Activated CD4-positive, alpha-beta T cell treated with anti-CD3 and anti-CD28 coated beads for 36 hours (primary cell): ENCODE data around the gene IL5. TPM values are rescaled to one million over a fixed set of nuclear protein-coding genes. Genes with fewer than 3 reads are reported as not detected.

ENCODE experiments used
- ATAC-seq: fragments of 200-7000 bp; cut with Tn5 transposase; one replicate; pipeline ENCODE4 v1.10.0; 2021; ENCODE audit warnings: mild to moderate bottlenecking, moderate library complexity
- CTCF ChIA-PET: fragments of 350-600 bp; sonication (Branson Sonifier 250); formaldehyde crosslinking; loops from one replicate; lab custom pipeline; 2021; ENCODE audit warnings: antibody characterized with exemption; lab: Charles Lee
- POLR2A ChIA-PET: fragments of 350-600 bp; sonication (Branson Sonifier 250); formaldehyde crosslinking; loops from one replicate; lab custom pipeline; 2021; ENCODE audit warnings: antibody characterized with exemption, inconsistent platforms; lab: Charles Lee
- DNase-seq: peaks from one replicate; pipeline ENCODE4 v3.0.0-alpha.2; 2020
- H3K27ac Mint-ChIP-seq: one replicate; pipeline ENCODE4 v1.8.0; 2021; ENCODE audit warnings: mixed read lengths
- H3K27me3 Mint-ChIP-seq: one replicate; pipeline ENCODE4 v1.8.0; 2021; ENCODE audit warnings: mixed read lengths
- H3K36me3 Mint-ChIP-seq: one replicate; pipeline ENCODE4 v1.8.0; 2021; ENCODE audit warnings: low read depth, mixed read lengths
- H3K4me1 Mint-ChIP-seq: one replicate; pipeline ENCODE4 v1.8.0; 2021; ENCODE audit warnings: mixed read lengths
- H3K4me3 Mint-ChIP-seq: one replicate; pipeline ENCODE4 v1.8.0; 2021; ENCODE audit warnings: mild to moderate bottlenecking, moderate library complexity, mixed read lengths
- H3K9me3 Mint-ChIP-seq: one replicate; pipeline ENCODE4 v1.8.0; 2021; ENCODE audit warnings: low read depth, mixed read lengths
- intact Hi-C, 2 experiments: fragments of 100-400 bp; cut with DNase I in 1 of 2; cut with micrococcal nuclease in 1 of 2; formaldehyde crosslinking; loops; one replicate each; pipeline versions ENCODE4 v1.14.2 to v1.15.1; 2022 to 2024; cut with DNase I, micrococcal nuclease
- total RNA-seq, 2 experiments: library from RNA; stranded (reverse); gene quantifications; one replicate each; pipeline ENCODE4 v1.2.3, GENCODE V29; 2021

The IL5 gene
- total RNA-seq, 2 experiments from 2014 or later, result 0.69 to 1.6 TPM

- H3K27ac Mint-ChIP-seq, result peak overlapping the region; percentile 21
- no peaks in the 10 kb centered on the region for H3K9me3 Mint-ChIP-seq
- DNase-seq (no peak), ATAC-seq (no peak)
- H3K4me3 Mint-ChIP-seq, result no peak overlapping the region
- peaks cover 40% of the 10 kb centered on the region for H3K4me1 Mint-ChIP-seq
- ChIA-PET CTCF (interaction anchor here (0.6 to 10.3 kb wide), 15 partner anchors 8 to 231 kb away, joined by 3 to 308 read pairs (median 5); partner anchors contain the start of genes IRF1 and SLC22A5), POLR2A (interaction anchor here (1.2 to 8.1 kb wide), 4 partner anchors 10 to 112 kb away, joined by 3 to 116 read pairs (median 35); partner anchors contain the start of gene IRF1)
- no peaks in the 10 kb centered on the region for H3K27me3 Mint-ChIP-seq
- H3K36me3 Mint-ChIP-seq, result no peaks in the 10 kb centered on the region
- intact Hi-C loops, result loop anchor here in 1 of 2 experiments (5.0 kb wide), 2 partner anchors 41 to 206 kb away; partner anchors contain the start of gene SLC22A4
Observed at GRCh38 chr5:132498686-132499271, 44.5 kb downstream of the IL5 start.

- Mint-ChIP-seq H3K4me3 (no peak overlapping the region), H3K9me3 (no peaks in the 10 kb centered on the region), H3K4me1 (peaks cover 46% of the 10 kb centered on the region), H3K27me3 (no peaks in the 10 kb centered on the region), H3K27ac (peak overlapping the region; percentile 91), H3K36me3 (no peaks in the 10 kb centered on the region)
- ChIA-PET CTCF (interaction anchor here (0.8 to 10.3 kb wide), 14 partner anchors 8 to 132 kb away, joined by 3 to 308 read pairs (median 4); partner anchors contain the start of genes IRF1 and SLC22A5), POLR2A (interaction anchor here (1.2 to 8.1 kb wide), 3 partner anchors 10 to 87 kb away, joined by 3 to 116 read pairs (median 67); partner anchors contain the start of gene IRF1)
- intact Hi-C loops, result loop anchor here in 1 of 2 experiments (5.0 kb wide), 2 partner anchors 41 to 206 kb away; partner anchors contain the start of gene SLC22A4
- DNase-seq (peak; percentile 16), ATAC-seq (no peak)
Observed at GRCh38 chr5:132498152-132498551, 45.2 kb downstream of the IL5 start.

GRCh38 chr5:132497488-132497997 is 45.8 kb downstream of the IL5 start:
- Mint-ChIP-seq H3K27me3 (no peaks in the 10 kb centered on the region), H3K4me1 (peaks cover 51% of the 10 kb centered on the region), H3K27ac (peak overlapping the region; percentile 91), H3K4me3 (peak overlapping the region; percentile 87), H3K9me3 (no peaks in the 10 kb centered on the region), H3K36me3 (no peaks in the 10 kb centered on the region)
- ATAC-seq (no peak), DNase-seq (peak; percentile 16)
- ChIA-PET POLR2A (interaction anchor here (1.2 to 8.1 kb wide), 3 partner anchors 9 to 87 kb away, joined by 3 to 116 read pairs (median 67); partner anchors contain the start of gene IRF1), CTCF (interaction anchor here (0.5 to 10.3 kb wide), 13 partner anchors 8 to 323 kb away, joined by 3 to 308 read pairs (median 4); partner anchors contain the start of gene SLC22A5)
- intact Hi-C loops, result loop anchor here (2.0 to 5.0 kb wide), 3 partner anchors 40 to 553 kb away; partner anchors contain the start of gene SLC22A4 (in 1 of the 2)

- peak overlapping the region; percentile 87 for H3K4me3 Mint-ChIP-seq
- peak overlapping the region; percentile 95 for H3K27ac Mint-ChIP-seq
- ATAC-seq (peak; percentile 3), DNase-seq (peak; percentile 77)
- no peaks in the 10 kb centered on the region for H3K36me3 Mint-ChIP-seq
- H3K9me3 Mint-ChIP-seq, result no peaks in the 10 kb centered on the region
- peaks cover 56% of the 10 kb centered on the region for H3K4me1 Mint-ChIP-seq
- intact Hi-C loops, result loop anchor here (1.0 to 5.0 kb wide), 8 partner anchors 40 to 554 kb away; partner anchors contain the start of gene SLC22A4 (in 2 of the 2)
- no peaks in the 10 kb centered on the region for H3K27me3 Mint-ChIP-seq
- POLR2A ChIA-PET, result interaction anchor here (0.8 to 8.1 kb wide), 11 partner anchors 8 to 395 kb away, joined by 3 to 116 read pairs (median 6); partner anchors contain the start of gene IRF1
- CTCF ChIA-PET, result interaction anchor here (0.5 to 10.3 kb wide), 16 partner anchors 9 to 379 kb away, joined by 3 to 308 read pairs (median 5); no protein-coding TSS in a partner anchor
Observed at GRCh38 chr5:132496631-132497487, 46.5 kb downstream of the IL5 start.

GRCh38 chr5:132496191-132496630 is 47.1 kb downstream of the IL5 start:
- H3K36me3 Mint-ChIP-seq, result no peaks in the 10 kb centered on the region
- peak overlapping the region; percentile 87 for H3K4me3 Mint-ChIP-seq
- intact Hi-C loops, result loop anchor here (1.0 to 5.0 kb wide), 8 partner anchors 39 to 555 kb away; partner anchors contain the start of gene SLC22A4 (in 2 of the 2)
- H3K27me3 Mint-ChIP-seq, result no peaks in the 10 kb centered on the region
- DNase-seq, result peak; percentile 95
- peak overlapping the region; percentile 95 for H3K27ac Mint-ChIP-seq
- peaks cover 63% of the 10 kb centered on the region for H3K4me1 Mint-ChIP-seq
- POLR2A ChIA-PET, result interaction anchor here (0.8 to 8.1 kb wide), 14 partner anchors 8 to 397 kb away, joined by 3 to 116 read pairs (median 6); partner anchors contain the start of gene IRF1
- CTCF ChIA-PET, result interaction anchor here (0.5 to 2.6 kb wide), 10 partner anchors 8 to 110 kb away, joined by 3 to 16 read pairs (median 5); no protein-coding TSS in a partner anchor
- ATAC-seq, result peak; percentile 65
- H3K9me3 Mint-ChIP-seq, result no peaks in the 10 kb centered on the region

- H3K4me1 Mint-ChIP-seq, result peaks cover 61% of the 10 kb centered on the region
- no peaks in the 10 kb centered on the region for H3K27me3 Mint-ChIP-seq
- DNase-seq (peak; percentile 92), ATAC-seq (peak; percentile 49)
- ChIA-PET POLR2A (interaction anchor here (0.8 to 8.1 kb wide), 17 partner anchors 7 to 396 kb away, joined by 3 to 116 read pairs (median 5); partner anchors contain the start of gene IRF1), CTCF (interaction anchor here (0.5 to 2.6 kb wide), 13 partner anchors 10 to 109 kb away, joined by 3 to 16 read pairs (median 5); no protein-coding TSS in a partner anchor)
- intact Hi-C loops, result loop anchor here (1.0 to 5.0 kb wide), 12 partner anchors 37 to 555 kb away; partner anchors contain the start of gene SLC22A4 (in 2 of the 2)
- no peaks in the 10 kb centered on the region for H3K36me3 Mint-ChIP-seq
- no peaks in the 10 kb centered on the region for H3K9me3 Mint-ChIP-seq
- H3K27ac Mint-ChIP-seq, result peak overlapping the region; percentile 95
- H3K4me3 Mint-ChIP-seq, result peak overlapping the region; percentile 87
Observed at GRCh38 chr5:132495667-132496190, 47.6 kb downstream of the IL5 start.

GRCh38 chr5:132493821-132494220 is 49.5 kb downstream of the IL5 start:
- peaks cover 12% of the 10 kb centered on the region for H3K36me3 Mint-ChIP-seq
- no peaks in the 10 kb centered on the region for H3K9me3 Mint-ChIP-seq
- no peak overlapping the region for H3K4me3 Mint-ChIP-seq
- DNase-seq (no peak), ATAC-seq (no peak)
- ChIA-PET CTCF (no interaction called here), POLR2A (interaction anchor here (0.6 kb wide), 2 partner anchors 27 to 245 kb away, joined by 3 to 4 read pairs; no protein-coding TSS in a partner anchor)
- H3K27ac Mint-ChIP-seq, result peak overlapping the region; percentile 94
- no peaks in the 10 kb centered on the region for H3K27me3 Mint-ChIP-seq
- intact Hi-C loops, result loop anchor here (2.0 kb wide), 4 partner anchors 35 to 395 kb away; no protein-coding TSS in a partner anchor
- peaks cover 54% of the 10 kb centered on the region for H3K4me1 Mint-ChIP-seq

- Mint-ChIP-seq H3K27me3 (no peaks in the 10 kb centered on the region), H3K9me3 (no peaks in the 10 kb centered on the region), H3K4me3 (no peak overlapping the region), H3K27ac (peak overlapping the region; percentile 94), H3K36me3 (peaks cover 18% of the 10 kb centered on the region), H3K4me1 (peaks cover 52% of the 10 kb centered on the region)
- DNase-seq, result no peak
- POLR2A ChIA-PET, result interaction anchor here (0.7 to 1.1 kb wide), 3 partner anchors 8 to 82 kb away, joined by 3 to 6 read pairs (median 5); no protein-coding TSS in a partner anchor
- no peak for ATAC-seq
- intact Hi-C loops, result no loop called here
- CTCF ChIA-PET, result interaction anchor here (0.6 kb wide), 1 partner anchor 377 kb away, joined by 3 read pairs; no protein-coding TSS in a partner anchor
Observed at GRCh38 chr5:132493241-132493640, 50.1 kb downstream of the IL5 start.

GRCh38 chr5:132492386-132493125 is 50.8 kb downstream of the IL5 start:
- ATAC-seq, result no peak
- CTCF ChIA-PET, result interaction anchor here (0.6 to 0.8 kb wide), 5 partner anchors 21 to 378 kb away, joined by 3 to 5 read pairs (median 3); no protein-coding TSS in a partner anchor
- no peak for DNase-seq
- Mint-ChIP-seq H3K27ac (peak overlapping the region; percentile 97), H3K4me1 (peaks cover 56% of the 10 kb centered on the region), H3K4me3 (peak overlapping the region; percentile 96), H3K9me3 (no peaks in the 10 kb centered on the region), H3K27me3 (no peaks in the 10 kb centered on the region), H3K36me3 (peaks cover 25% of the 10 kb centered on the region)
- intact Hi-C loops, result no loop called here
- POLR2A ChIA-PET, result interaction anchor here (0.5 to 9.5 kb wide), 7 partner anchors 8 to 82 kb away, joined by 3 to 130 read pairs (median 5); no protein-coding TSS in a partner anchor
